Fibroblast of skin of left quadriceps (primary cell): ENCODE data around the gene CPNE2.
A peak's percentile ranks its signal among the peaks of the same experiment; 100 is the strongest.

Source experiments
- DNase-seq, 2 experiments: peaks; one replicate each; pipeline ENCODE4 v3.0.0-alpha.2; 2013; ENCODE audit warnings: low read depth in 2 of 2

CPNE2 gene

GRCh38 chr16:57144027-57144426, 51.6 kb downstream of the CPNE2 start:
- DNase-seq: no peak

- no peak for DNase-seq
Measured at GRCh38 chr16:57145046-57146021, 53.0 kb downstream of the CPNE2 start.

GRCh38 chr16:57146040-57146647, 53.8 kb downstream of the CPNE2 start:
- no peak for DNase-seq

DNA sequence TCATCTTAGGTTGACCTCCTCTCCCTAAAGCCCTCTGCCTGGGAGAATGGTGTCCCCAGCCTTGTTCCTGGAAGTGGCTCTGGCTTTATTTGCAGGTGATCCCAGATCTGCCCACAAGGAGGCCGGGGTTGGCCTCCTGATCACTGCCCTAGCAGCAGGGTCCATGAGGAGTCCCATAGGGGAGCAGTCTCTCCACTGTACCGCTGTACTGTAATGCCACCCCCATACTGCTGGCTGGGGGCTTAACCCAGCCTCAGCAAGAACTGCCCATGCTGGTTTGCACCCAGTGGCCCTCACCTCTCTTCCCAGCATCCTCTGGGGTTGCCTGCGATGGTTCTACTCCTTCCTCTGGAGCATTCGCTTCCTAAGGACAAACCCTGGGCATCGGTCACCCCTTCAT, 54.4 kb downstream of the CPNE2 start:
- DNase-seq: no peak

DNA sequence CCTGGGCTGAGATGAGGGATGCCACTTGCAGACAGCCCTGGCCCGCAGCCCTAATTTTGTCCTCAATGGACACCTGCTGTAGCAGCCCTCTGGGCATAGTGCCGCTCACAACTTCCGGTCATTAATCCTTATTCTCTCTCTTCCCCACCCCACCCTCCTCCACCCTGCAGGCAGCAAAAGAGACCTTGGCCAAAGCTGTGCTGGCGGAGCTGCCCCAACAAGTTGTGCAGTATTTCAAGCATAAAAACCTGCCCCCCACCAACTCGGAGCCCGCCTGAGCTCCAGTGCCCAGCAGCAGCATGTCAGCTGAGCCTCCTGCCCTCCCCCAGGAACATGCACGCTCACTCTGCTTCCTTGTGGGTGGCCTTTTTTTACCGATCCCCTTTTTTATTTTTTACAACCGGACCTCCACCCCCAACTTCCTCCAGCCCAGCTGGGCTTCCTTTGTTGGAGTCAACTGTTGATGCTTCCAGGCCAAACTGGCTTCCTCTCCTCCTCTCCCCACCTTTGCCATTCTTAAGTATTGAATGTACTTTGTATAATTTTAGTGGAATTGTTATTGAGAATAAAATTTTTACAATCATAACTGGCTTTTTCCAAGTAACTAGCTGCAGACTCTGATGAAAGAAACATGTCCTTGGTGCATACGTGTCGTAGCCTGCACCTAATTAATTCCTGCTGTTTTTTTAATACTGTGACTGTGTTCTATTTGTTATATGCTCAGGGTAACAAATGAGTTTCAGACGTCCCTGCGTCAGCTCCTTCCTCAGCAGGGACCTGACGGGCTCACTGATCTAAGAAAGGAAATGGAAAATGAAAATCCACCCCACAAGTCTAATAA, 55.2 kb downstream of the CPNE2 start:
- peak; percentile 69 to 72 for DNase-seq

DNA sequence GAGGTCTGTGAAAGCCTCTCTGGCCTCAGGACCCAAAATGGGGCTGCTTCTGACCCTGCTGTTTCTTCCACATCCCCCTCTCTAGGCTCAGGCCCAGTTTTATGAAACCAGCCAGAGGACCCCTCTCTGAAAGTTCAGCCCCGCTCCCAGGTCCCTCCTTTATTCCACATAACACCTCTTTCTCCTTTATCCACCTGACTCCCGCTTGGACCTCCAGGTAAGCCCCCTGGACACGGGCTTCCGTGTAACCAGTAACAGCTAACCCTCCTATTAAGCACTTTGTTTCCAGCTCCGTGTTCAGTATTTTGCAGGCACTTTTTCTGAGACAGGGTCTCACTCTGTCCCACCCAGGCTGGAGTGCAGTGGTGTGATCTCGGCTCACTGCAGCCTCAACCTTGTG, 56.1 kb downstream of the CPNE2 start:
- no peak for DNase-seq

- DNase-seq: no peak
Measured at GRCh38 chr16:57149391-57149790, 57.0 kb downstream of the CPNE2 start.

- no peak for DNase-seq
Measured at GRCh38 chr16:57150682-57151330, 58.4 kb downstream of the CPNE2 start.

DNA sequence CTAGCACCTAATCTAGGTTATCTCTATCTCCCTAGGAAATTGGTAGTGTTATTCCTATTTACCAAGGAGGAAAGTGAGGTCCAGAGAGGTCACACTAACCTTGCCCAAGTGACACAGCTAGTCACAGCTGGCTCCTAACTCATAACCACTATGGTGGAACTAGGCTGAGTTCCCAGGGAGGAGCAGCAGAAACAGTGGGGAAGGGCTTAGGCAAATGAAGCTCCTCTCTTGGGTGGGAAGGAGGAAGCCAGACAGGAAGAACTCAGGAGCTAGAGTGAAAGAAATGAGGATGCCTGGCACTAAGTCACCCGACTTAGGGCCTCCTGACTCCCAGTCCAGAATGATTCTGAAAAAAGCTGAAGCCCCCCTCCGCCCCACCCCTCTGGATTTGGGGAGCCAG, 59.0 kb downstream of the CPNE2 start:
- no peak for DNase-seq

GRCh38 chr16:57152096-57153093, 60.0 kb downstream of the CPNE2 start:
- DNase-seq: no peak

- no peak for DNase-seq
Measured at GRCh38 chr16:57153841-57154240, 61.5 kb downstream of the CPNE2 start.

GRCh38 chr16:57155702-57156350, 63.4 kb downstream of the CPNE2 start:
- no peak for DNase-seq

DNA sequence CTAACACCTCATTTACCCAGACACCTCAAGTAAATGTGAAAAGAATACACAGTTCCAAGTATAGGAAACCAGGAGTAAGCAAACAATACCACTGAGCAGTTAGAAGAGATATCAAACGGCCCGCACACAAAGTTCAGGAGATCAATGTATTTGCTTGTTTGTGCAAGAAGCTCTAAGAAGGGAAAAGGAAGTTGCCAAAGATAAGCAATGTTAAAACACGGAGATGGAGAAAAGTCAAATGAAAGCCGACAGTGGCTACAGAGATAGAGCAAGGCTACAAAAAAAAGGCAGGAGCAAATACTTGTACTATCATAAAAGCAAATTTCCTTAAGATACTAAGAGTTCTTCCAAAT, 63.9 kb downstream of the CPNE2 start:
- no peak for DNase-seq

GRCh38 chr16:57157533-57157932, 65.2 kb downstream of the CPNE2 start:
- DNase-seq: no peak

GRCh38 chr16:57159447-57159846, 67.1 kb downstream of the CPNE2 start:
- DNase-seq: no peak

DNA sequence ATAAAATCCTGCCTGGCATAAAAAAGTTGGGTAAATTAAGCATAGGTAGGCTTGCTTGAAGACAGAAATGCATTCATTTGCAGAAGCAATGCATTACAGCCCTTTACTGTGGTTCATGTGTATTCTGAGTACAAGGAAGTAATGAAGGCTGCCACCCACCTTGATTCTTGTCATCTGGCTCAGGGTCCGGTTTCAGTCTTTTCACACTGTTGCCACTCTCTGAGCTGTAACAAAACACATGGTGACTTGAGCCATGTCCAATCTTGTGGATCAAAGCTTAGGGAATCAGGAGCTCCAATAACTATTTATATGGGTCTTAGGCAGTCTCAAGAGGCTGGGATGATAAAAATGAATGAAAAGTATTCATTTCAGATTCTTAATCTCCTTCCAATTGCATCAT, 71.5 kb downstream of the CPNE2 start:
- DNase-seq: no peak

DNA sequence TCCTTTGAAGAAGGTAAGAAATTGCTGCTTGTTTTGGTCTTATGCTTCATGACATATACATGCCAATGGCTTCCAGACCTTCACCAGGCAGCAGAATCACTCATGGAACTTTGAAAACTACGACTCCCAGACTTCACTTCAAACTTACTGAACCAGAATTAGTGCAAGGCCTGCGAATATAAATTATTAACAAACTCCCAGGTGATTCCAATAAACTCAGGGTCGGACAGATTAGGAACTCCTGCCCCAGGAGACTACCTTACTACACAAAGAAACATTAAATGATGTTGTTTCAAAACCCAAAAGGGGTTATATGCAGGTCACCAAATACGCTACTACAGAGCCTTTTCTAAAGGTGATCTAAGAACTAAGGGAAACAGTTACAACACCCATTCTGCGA, 73.1 kb downstream of the CPNE2 start:
- no peak for DNase-seq

- no peak for DNase-seq
Measured at GRCh38 chr16:57165938-57166337, 73.6 kb downstream of the CPNE2 start.

GRCh38 chr16:57166451-57166850, 74.1 kb downstream of the CPNE2 start:
- no peak for DNase-seq

- no peak for DNase-seq
Measured at GRCh38 chr16:57166951-57167350, 74.6 kb downstream of the CPNE2 start.
